Activated CD4-positive, alpha-beta T cell treated with anti-CD3 and anti-CD28 coated beads for 24 hours (primary cell): ENCODE measurements around the gene SLC30A3.
"Not testable (repeated sequence)": the region's sequence is repeated elsewhere in the genome, so short reads cannot be mapped to it uniquely, and the experiment has no call there.

Experiments
- DNase-seq, 2 donors: peaks; one replicate each; pipeline ENCODE4 v3.0.0-alpha.2; 2020; ENCODE audit warnings: low read depth in 2 of 2

The SLC30A3 gene, protein sequence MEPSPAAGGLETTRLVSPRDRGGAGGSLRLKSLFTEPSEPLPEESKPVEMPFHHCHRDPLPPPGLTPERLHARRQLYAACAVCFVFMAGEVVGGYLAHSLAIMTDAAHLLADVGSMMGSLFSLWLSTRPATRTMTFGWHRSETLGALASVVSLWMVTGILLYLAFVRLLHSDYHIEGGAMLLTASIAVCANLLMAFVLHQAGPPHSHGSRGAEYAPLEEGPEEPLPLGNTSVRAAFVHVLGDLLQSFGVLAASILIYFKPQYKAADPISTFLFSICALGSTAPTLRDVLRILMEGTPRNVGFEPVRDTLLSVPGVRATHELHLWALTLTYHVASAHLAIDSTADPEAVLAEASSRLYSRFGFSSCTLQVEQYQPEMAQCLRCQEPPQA

GRCh38 chr2:27262379-27263286 lies at the start of gene SLC30A3:
SLC30A3 (minus strand) TSS chr2:27263047; CDS start chr2:27262906, 141 bp downstream.
- peak; percentile 58 to 73 for DNase-seq

DNA sequence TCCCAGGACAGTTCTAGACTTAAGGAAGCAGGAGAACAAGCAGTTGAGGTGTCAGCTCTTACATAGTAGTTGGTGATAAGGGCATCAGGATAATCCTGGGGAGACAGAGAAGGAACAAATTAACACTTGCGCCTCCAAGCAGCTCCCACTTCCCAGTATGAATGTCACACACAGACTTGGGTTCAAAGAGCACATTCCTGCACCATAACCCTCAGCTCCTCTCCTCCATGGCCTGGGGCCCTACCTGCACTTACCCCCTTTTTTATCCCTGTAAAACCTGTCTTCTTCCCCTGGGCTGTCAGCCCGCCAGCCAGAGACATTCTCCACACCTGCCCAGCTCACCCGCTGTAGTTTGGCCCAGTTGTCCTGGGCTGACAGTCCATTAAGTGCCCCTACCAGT lies 49.3 kb upstream of the SLC30A3 start:
- DNase-seq = no peak

DNA sequence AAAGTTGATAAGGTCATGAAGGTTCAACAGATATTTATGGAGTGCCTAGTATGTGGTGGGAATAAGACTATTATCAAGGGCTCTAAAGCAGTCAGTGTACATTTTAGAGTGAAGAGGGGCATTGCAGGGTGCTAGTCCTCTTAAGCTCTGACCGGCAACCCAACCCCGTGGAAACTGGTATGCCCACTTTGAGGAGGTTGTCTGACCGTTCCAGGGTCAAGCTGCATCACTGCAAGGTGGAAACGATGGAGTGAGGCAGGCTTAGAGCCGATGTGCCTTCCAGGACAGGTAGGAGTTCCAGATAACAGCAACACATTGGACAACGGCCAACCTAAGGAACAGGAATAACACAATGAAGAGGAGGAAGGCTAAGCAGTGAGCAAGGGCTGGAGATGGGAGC lies 46.8 kb upstream of the SLC30A3 start:
- no peak for DNase-seq

- no peak for DNase-seq
These were observed 45.6 kb upstream of the SLC30A3 start, which contains the start of gene UCN for GRCh38 chr2:27308359-27308881. UCN (minus strand) TSS chr2:27308445; CDS start chr2:27307895, 550 bp downstream.

GRCh38 chr2:27307545-27308358 lies 44.9 kb upstream of the SLC30A3 start:
- DNase-seq = no peak

DNA sequence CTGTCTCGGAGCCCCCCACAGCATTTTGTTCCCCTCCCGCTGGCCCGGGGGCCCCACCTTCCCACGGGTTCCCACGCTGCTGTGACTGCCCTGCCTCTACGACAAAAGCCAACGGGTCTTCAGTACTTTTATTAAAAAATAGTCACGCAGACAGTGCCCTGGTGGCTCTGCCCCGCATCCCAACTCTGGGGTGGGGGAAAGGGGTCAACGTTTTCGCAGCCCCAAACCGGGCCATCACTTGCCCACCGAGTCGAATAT lies 44.4 kb upstream of the SLC30A3 start:
- no peak for DNase-seq

DNA sequence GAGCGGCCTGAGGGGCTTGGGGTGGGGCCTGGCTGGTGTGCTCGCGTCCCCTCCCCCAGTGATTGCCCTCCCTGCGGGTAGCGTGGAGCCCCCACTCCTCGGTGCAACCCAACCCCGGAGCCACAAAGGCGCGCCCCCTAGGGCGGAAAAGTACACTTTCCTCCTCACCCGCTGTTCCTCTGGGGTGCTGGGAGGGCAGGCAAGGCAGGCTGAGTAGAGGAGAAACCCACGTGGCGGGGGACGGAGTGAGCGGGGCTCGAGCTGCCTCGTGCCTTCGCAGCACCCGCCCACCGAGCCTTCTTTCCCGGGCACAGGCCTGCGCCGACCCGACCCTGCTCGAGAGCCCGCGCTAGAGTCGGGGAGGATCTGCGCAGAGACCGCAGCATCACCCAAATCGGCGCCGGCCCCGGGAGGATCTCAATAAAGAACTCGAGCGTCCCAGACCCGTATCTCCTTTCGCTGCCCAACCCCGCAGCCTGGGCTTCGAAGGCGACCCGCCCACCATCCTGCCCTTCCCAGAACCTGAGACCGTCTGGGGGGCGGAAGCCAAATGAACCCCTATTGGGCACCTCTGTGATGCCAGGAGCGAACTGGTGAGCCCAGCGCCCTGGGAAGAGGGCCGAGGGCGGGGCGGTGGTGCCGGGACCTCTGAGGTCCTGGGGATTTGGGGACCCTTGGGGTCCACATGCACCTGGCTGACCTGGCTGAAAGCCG lies 43.9 kb upstream of the SLC30A3 start:
- DNase-seq = peak in 1 of 2 donors; percentile 19

DNA sequence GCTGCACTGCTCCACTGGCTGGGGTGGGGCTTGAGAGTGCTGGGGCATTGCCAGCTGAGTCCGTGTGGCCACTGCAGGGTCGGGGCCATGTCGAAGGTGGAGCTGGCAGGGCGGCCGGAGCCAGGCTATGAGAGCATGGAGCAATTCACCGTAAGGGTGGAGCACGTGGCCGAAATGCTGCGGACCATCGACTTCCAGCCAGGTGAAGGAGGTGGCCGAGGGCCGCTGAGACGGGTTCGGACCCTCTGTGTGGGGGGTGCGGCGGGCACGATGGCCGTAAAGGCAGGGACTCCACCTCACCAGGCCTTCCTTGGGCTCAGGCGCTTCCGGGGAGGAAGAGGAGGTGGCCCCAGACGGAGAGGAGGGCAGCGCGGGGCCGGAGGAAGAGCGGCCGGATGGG lies 43.3 kb upstream of the SLC30A3 start:
- DNase-seq = no peak

DNA sequence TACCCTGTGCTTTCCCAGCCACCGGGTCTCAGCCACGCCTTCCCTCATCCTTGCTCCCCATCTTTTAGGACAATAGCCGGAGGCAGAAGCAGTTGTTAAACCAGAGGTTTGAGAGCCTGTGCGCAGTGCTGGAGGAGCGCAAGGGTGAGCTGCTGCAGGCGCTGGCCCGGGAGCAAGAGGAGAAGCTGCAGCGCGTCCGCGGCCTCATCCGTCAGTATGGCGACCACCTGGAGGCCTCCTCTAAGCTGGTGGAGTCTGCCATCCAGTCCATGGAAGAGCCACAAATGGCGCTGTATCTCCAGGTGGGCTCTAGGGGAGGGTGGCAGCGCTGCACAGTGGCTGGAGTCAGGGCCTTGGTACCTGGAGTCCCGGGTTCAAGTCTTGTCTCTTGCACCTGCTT lies 42.7 kb upstream of the SLC30A3 start:
- no peak for DNase-seq

GRCh38 chr2:27304488-27305240 lies 41.8 kb upstream of the SLC30A3 start:
- no peak for DNase-seq

GRCh38 chr2:27303093-27304025 lies 40.5 kb upstream of the SLC30A3 start:
- peak in 1 of 2 donors; percentile 25 for DNase-seq

- not testable (repeated sequence) for DNase-seq
These were observed 37.8 kb upstream of the SLC30A3 start for GRCh38 chr2:27300606-27301005.

DNA sequence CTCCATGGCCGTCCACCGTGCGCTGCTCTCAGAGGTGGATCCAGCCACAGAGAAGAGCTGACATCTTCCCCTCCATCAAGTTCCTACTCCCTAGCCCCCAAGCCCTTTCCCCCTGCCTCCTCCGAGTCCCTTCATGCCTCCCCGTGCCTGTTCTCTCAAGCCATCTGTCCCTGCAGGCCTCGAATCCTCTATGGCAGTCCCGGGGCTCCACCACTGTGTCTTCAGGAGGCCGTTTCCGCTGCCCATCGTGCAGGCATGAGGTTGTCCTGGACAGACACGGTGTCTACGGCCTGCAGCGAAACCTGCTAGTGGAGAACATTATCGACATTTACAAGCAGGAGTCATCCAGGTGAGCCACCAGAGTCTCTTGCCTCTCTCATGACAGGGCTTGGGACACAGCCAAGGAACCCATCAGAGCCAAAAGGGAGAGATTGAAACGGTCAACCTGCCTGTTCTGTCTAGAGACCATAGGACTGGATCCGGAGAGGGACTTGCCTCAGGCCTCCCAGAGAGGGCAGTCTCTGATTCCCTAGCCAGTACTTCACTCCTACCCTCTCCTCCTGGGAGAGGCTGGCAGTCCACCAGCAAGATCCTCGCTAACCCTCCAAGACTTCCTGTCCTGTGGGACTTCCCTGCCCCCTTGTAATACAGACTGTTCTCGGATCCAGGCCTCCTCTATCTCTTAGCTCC lies 35.7 kb upstream of the SLC30A3 start:
- no peak for DNase-seq

DNA sequence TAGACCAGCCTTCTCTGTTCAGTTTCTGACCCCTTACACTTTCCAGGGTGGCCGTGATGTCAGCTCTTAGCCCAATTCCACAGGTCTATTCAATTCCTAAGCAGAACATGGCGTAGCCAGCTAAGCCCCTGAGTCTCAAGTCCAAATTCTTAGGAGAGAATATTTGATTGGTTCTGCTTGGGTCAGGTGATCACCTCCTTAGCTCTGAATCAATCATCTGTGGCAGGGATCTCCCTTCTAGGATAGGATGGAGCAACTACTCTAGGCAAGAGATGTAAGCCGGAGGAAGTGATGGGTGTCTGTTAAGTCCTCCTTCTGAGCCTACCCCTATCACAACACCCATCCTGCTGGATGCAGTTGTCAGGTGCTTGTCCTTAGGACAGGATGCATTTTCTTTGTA lies 34.3 kb upstream of the SLC30A3 start:
- no peak for DNase-seq

- no peak for DNase-seq
These were observed 33.6 kb upstream of the SLC30A3 start for GRCh38 chr2:27296481-27296880.

GRCh38 chr2:27294928-27295327 lies 32.1 kb upstream of the SLC30A3 start:
- DNase-seq = no peak

GRCh38 chr2:27291865-27292264 lies 29.0 kb upstream of the SLC30A3 start:
- DNase-seq = no peak

GRCh38 chr2:27290549-27290948 lies 27.7 kb upstream of the SLC30A3 start:
- DNase-seq = no peak

GRCh38 chr2:27288610-27289009 lies 25.8 kb upstream of the SLC30A3 start:
- DNase-seq = no peak
